CD4-positive, alpha-beta T cell treated with Interleukin-15 for 4 hours (primary cell): ENCODE measurements around the gene FNBP1.
"Not testable (repeated sequence)": the region's sequence is repeated elsewhere in the genome, so short reads cannot be mapped to it uniquely, and the experiment has no call there.

Experiments used
- DNase-seq: peaks from one replicate; pipeline ENCODE4 v3.0.0-alpha.2; 2020; ENCODE audit warnings: low spot score

FNBP1 gene

DNA sequence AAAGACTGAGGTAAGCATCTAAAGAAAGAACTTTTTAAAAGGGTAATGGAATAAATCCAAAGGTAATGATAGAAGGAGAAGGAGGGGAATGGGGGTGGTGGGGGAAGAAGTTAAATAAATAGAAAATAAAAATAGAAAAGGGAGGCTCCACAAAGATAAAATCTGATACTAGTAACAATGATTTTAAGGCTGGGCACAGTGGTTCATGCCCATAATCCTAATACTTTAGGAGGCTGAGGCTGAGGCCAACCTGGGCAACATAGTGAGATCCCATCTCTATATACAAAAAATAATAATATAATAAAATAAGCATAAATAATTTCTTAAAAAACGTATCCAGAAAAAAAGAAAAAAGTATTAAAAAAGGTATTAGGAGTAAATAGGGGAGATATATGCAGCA, 89.3 kb downstream of the FNBP1 start:
- DNase-seq, result no peak

DNA sequence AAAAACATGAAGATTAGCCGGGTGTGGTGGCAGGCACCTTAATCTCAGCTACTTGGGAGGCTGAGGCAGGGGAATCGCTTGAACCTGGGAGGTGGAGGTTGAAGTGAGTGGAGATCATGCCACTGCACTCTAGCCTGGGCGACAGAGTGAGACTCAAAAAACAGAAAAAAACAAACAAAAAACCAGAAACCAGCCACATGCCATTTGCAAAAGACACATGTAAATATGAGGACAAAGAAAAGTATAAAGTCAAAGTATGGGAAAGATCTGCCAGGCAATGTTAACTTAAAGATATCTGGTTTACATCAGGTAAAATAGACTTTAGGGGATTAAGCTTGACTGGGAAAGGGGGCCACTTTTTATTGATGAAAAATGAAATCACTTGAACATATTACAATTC, 90.7 kb downstream of the FNBP1 start:
- no peak for DNase-seq

DNA sequence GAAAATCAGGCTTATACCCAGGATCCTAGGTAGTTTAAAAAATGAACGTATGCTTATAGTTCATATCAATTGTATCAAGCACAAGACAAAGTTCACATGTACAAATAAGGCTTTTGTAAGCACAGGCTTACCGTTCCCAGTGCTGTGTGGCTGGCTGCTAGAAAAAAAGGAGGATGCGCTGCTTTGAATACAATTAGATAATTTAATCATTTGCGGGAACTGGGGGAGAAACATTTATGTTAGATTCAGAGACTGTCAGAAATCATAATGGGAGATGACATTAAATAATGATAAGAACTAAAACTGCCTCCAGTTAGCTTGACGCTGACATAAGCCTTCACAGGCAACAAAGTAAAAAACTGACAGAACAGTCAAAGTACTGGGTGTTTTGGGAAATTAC, 93.2 kb downstream of the FNBP1 start:
- DNase-seq, result no peak

DNA sequence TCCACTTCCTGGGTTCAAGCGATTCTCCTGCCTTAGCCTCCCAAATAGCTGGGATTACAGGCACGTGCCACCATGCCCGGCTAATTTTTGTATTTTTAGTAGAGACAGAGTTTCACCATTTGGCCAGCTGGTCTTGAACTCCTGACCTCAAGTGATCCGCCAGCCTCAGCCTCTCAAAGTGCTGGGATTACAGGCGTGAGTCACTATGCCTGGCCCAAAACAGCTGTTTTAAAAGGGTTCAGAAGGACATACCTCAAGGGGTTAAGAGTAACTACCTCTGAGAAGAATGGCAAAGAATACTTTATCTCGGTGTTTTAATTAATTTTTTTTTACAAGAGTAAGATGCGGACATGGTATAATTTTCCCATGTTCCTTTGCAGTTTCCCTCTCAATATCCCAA, 94.4 kb downstream of the FNBP1 start:
- not testable (repeated sequence) for DNase-seq

DNA sequence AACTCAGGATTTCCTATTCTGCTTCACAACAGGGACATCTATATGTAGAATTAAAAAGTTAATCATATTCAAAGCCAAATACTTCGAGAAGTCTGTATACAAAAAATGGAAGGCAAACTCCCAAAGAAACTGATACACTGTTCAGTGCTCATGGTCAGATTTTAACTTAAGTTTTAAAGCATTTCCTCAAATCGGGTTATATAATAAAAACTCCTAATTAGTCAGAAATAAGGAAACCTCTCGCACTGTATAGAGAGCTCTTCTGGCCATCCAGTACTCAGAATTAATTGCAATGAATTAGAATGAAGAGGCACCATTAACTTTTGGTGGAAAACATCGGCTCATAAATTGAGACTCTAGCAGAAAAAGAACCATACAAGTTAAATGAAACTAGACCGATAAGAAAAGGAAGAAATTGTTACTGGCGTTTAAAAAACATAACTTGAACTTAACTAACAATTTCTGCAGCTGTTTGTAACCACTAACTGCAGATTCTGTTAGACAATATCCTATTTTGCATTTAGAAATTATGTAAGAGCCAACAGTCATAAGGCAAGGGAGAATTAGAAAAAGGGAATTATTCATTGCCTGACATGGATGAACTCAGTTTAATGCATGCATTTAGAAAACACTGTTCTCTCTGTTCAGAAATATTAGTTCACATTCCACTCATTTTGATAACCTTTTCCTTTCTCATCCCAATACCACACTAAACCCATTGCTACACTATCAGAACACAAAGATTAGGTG, 96.6 kb downstream of the FNBP1 start:
- DNase-seq, result no peak

DNA sequence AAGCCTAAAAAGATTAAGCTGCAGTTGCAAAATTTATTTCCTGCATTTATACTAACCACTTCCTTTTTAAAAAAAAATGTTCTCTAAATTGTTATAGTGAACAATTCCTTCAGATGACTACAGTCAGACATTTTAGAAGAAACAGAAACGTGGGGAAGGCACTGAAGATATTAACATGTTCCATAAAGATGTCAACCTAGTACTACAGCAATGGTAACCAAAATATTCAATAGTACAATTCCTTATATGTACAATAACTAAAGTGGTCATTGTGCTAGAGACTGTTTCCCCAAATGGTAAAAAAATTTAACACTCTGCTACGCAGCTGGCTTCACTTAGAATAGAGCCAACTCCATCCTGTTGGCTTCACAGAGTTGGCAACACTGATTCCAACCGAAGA, 97.7 kb downstream of the FNBP1 start:
- peak; percentile 27 for DNase-seq

DNA sequence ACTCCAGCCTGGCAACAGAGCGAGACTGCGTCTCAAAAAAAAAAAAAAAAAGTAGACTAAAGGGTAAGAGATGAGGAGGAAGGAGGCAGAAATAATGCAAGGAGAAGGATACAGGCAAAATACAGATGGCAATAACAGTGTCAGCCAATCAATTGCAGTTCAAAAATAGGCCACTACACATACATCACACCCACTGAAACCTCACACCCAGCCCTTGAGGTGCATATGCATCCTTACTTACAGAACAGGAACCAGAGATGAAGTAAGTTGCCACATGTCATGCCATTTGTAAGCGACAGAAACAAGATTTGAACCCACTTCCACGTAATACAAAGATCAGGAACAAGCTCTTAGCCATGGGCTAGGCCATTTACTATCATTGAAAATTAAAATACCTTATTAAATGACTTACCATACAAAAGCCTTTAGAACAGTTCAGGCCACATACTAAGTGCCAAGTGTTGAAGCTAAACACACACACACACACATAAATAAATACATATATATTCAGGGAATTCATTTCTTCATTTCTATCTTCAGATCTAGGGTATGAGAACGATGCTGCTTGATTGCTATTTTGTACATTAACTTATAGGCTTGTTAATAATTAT, 98.4 kb downstream of the FNBP1 start:
- DNase-seq, result peak; percentile 69

DNA sequence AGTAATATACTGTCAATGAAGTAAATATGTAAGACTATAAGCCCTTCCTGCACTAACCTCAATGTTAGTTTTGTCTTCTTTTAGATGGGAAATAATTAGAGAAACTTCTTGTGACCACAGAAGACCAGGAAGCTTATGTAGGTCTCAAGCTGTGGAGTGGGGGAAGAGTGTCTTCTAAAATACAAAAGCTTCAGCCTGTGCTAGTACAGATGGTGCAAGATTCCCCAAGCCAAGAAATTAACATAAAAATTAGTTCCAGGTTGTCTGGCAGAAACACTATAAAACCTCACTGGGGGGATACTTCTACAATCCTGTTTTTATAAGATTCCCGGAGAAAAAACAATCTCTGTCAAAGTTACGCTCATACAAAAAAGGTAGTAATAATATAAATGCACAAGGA, 103.6 kb downstream of the FNBP1 start:
- DNase-seq, result no peak

DNA sequence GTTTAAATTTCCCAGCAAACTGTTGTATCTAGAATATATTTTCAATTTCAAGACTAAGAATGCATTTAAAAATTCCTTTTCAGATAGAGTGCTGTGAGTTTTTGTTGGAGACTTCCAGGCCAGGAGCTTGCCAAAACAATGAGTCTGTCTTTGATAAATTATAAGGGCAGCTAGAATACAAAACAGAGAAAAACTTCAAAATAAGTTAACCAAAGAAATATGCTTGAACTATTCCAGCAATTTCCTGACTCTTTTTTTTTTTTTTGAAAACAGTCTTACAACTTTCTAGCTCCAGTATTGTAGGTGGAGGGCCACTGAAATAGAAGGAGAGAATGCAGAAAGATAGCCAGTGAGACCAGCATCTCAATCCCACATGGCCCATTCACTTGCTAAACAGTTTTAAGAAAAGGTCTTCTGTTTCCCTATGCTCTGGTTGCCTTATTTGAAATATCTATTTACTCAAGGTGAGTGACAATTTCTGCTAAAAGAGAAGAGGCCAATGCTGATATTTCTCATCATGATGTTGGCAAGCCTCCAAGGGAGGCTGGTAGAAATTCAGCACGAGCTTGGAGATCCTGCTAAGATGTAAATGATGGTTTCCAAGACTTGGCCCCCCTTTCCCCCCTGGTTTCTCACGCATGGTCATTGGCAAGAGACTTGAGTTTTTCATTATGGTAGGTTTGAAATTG, 104.6 kb downstream of the FNBP1 start:
- peak; percentile 19 for DNase-seq

DNA sequence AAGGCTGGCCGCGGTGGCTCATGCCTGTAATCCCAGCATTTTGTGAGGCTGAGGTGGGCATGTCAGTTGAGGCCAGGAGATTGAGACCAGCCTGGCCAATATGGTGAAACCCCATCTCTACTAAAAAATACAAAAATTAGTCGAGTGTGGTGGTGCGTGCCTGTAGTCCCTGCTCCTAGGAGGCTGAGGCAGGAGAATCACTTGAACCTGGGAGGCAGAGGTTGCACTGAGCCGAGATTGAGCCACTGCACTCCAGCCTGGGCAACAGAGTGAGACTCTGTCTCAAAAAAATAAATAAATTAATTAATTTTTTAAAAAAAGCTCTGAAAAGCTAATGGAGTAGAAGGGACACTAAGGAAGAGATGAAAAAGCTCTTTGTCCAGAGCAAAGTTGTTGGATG, 105.1 kb downstream of the FNBP1 start:
- DNase-seq, result not testable (repeated sequence)

DNA sequence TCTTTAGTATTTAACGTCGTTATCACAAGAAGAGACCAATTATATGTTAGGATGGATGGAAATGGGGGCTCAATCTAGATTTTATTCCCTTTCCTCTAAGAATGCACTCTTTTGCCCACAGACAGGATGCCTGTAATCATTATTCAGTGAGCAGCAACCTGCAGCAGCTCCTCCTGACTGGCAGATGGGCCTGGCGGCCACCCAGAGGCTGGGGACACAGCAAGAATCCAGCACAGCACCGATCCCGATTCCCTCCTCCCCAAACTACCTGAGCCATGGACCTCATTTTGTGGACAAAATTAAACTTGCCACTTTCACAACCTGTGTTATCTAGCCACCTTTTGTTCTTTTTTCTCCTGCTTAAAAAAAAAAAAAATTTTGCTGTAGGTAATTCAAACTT, 106.8 kb downstream of the FNBP1 start:
- DNase-seq, result no peak

DNA sequence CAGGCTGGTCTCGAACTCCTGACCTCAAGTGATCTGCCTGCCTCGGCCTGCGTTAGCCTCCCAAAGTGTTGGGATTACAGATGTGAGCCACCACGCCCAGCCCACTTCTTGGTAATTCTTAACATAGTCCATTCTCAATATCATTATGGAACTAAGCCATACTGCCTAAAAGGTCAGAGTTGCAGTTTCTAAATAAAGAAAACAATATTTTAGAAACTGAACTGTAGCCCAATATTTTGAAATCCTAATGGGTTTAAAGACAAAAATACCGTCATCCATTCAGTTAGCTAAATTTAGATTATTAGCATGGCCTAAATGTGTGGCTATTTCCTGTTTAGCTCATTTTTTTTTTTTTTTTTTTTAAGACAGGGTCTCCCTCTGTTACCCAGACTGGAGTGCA, 108.2 kb downstream of the FNBP1 start:
- no peak for DNase-seq

DNA sequence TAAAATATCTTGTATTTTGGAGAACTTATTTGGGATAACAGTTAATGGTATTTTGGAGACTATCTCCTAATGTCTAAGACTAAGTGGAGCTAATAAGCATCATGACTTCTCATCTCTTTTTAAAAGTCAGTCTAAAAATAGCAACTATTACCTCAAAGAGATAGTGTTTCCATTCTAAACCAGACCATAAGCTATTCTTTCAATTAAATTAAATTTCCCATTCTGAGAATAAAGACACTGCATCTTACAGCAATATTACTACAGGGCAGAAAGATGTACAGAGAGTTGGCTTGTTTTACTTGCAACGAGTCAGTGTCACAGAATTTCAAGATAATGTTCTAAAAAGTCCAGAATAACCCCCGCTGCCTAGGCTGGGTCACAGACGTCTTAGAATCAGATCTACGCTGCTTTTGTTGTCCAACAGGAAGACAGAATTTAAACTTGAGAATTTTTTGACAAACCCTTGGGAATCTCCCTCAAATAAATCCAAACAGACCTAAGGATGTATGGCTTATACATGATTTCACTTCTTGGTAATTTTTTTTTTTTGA, 108.9 kb downstream of the FNBP1 start:
- DNase-seq, result no peak

DNA sequence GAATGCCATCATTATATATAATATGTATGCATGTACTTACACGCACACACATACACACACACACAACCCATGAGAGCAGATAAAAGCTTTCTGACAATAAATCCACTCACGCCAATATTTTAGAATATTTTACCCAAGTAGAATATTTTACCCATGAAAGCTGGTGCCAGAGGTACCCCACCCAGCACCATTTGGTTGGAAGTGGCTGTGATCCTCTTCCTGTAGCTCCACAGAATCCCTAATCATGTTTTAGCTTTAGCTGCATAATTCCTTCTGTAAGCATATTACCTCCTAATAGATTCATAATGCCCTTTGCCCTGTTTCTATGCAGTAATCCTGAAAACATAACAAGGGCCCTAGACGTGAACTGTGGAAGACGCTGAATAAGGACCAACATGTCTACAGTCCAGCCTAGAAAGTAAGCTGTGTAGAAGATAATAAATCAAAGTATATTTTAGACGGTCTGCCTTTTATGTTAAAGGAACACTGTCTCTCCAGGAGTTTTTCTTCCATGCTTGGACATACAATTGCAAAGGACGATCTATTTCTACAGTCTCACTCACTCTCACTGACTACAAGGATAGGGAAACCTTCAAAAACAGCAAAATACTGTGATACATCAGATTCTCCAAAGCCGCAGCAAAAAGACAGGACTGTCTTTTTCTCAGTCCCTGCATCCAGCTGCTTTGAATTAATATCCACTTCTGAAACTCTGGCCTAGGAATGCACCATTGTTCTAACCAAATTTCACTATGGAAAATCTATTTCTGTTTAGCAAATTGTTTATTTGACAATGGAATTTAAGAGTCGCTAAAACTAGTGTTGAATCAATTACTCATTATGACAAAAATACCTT, 109.6 kb downstream of the FNBP1 start:
- DNase-seq, result no peak

DNA sequence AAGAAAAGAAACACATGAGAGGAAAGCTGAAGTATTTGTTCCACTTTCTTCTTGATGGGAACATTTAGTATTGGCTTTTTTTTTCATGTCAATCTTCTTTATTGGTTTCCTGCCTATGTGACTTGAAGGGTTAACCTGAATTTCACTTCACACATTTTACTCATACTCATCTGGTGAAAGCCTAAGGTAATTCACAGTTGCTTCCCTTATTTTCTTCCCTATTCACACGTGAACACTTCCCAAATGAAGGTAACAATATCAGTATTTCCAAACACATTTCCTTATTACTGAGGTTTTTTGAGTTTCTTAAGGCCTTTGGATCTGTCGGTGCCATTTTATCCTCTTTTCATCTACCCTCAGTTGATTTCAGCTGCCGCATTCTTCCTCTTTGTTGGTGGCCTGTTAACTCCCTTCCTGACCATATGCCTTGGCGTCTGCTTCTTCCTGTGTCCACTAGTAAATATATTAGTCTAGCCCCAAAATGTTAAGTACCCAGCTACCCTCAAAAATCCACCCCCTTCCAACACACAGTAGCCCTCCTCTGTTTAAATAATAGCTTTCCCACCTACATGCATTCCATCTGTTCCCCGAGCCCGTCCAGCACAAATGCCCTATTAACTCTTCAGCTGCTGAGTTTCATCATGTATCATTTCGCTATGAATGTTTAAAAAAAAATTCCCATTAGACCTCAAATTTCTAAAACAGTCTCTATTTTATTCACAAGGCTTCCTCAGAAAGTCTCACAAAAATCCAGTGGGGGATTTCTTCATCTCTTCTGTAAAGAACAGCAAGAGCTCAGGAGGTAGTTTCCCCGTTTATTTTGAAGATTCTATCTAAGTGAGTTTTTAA, 110.5 kb downstream of the FNBP1 start:
- peak; percentile 16 for DNase-seq

DNA sequence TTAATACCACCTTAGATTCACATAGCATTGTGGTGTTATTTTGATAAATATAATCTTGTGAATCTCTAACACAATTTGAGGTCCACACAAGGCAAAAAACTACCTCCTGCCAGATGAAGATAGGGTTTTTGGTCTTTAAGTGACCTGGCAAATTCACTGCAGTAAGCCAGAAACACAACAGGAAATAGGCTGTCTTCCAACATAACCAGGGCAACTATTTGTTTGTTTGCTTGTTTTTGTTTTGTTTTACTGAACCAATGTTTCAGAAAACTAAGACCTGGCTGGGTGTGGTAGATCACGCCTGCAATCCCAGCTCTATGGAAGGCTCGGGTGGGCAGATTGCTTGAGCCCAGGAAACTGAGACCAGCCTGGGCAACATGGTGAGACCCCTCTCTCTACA, 112.2 kb downstream of the FNBP1 start:
- DNase-seq, result peak; percentile 28

DNA sequence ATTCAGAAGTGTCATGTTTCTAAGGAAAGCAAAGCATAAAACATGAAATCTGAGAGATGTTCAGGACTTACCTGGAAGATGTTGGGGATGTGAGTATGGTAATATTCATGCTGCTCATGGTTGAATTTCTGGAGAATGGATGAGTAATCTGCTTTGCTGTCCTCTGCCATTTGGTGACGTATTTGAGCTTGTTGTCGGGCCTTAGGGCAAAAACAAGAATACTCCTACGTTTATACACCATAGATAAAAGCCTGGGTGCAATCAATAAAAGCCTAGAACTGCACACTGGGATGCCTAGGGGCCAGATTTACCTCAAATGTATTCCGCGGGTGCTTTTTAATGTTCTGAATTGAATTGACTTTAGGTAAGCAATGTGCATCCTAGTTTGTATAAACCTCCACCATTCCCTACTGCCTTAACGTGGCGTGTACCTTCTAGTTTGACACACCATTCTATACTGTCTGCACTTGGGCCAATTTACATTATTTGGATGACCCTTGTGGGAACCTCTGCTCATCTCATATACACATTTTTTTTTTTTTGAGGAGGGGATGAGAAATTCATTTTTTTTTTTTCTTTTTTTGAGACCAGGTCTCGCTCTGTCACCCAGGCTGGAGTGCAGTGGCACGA, 113.4 kb downstream of the FNBP1 start:
- no peak for DNase-seq

DNA sequence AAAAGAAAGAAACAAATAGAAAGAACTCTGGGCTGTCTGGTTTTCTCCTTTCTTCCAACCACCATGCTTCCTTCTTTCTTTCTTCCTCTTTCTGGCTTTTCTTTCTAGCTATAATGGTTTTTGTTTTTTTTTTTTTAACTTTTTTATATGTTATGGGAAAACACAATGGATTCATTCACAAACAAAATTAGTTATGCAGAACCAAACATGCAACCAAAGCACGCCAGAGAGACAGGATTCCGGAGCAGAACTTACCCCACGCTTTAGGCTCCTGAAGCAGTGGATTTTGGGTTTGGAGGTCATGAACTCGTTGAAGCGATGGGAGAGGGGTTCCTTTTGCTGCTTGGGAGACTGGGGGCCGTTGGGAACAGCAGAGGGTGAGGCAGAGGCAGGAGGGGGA, 119.4 kb downstream of the FNBP1 start:
- no peak for DNase-seq

DNA sequence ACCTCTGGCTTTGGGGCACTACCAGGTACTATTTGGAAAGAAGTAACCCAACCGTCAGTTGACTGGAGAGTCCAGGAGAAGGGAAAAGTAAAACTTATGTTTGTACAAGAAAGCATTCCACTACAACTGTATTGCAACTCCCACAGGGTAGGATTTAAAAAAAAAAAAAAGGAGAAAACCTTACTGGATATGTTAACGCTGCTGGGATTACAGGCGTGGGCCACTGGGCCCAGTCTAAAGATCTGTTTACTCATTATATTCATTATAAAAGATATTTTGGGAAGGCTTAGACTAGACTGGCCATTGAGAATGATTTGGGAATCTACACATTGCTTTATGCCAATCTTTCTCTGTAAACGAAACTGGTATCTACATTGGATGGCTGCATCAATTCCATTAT, 121.1 kb downstream of the FNBP1 start:
- DNase-seq, result no peak

DNA sequence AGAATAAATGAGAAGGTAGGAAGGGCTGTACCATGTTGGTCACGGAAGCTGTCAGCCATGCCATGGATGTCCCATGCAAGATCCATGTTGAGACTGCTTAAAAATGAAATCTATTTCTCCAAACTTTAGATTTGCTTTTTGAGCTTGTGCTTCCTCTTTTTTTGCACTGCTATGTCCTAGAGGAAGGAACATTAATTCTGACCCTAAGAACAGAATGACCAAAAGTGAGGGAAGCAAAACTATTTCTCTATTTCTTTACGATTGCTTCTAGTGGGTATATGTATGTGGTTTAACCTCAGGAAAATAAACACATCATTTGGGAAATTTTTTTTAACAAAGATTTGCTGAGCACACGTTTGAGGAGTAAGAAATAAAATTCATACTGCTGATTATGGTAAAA, 123.1 kb downstream of the FNBP1 start:
- no peak for DNase-seq

DNA sequence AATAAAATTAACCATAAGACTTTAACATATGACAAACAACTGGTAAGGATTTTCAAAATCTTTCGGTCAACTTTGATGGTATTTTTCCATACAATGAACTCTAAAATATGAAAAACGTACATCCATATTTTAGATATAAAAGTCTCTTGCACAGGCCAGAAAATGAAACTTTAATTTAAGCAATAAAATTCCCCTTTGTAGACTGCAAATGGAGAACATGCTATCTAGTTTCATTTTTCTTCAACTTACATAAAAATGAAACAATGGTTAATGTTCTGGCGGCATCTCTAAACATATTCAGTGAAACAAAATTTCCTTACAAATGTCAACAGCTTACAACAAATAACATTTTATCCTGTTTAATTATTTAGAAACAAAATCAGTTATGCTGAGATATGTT, 123.7 kb downstream of the FNBP1 start:
- DNase-seq, result no peak
